Panc1 (cell line): ENCODE data around the gene ADAD1.

Experiments
- CTCF ChIP-seq: fragments of 450-650 bp; IDR thresholded peaks from 2 replicates; pipeline ENCODE4 v1.5.1; 2017; ENCODE audit warnings: mild to moderate bottlenecking
- POLR2AphosphoS5 ChIP-seq: IDR thresholded peaks from 2 replicates; pipeline ENCODE4 v1.6.1; 2012; ENCODE audit warnings: mild to moderate bottlenecking, low read depth, low read length, moderate library complexity
- REST ChIP-seq, 2 experiments: IDR thresholded peaks; 2 replicates each; pipeline ENCODE4 v1.6.1; 2011 to 2012; ENCODE audit warnings: low read depth in 2 of 2, control low read depth in 1 of 2, low read length in 1 of 2, mild to moderate bottlenecking in 1 of 2, moderate library complexity in 1 of 2; ENCODE audit not compliant: insufficient read depth in 1 of 2
- SIN3A ChIP-seq: IDR thresholded peaks from 2 replicates; pipeline ENCODE4 v1.6.1; 2012; ENCODE audit warnings: low read depth, mild to moderate bottlenecking, low read length, moderate library complexity, borderline replicate concordance; ENCODE audit not compliant: insufficient read depth
- TCF7L2 ChIP-seq: IDR thresholded peaks from 2 replicates; pipeline ENCODE4 v1.6.1; 2011; ENCODE audit warnings: mild to moderate bottlenecking, low read depth, low read length, inconsistent platforms

- TF ChIP-seq POLR2AphosphoS5 (no peak), CTCF (no peak), REST (IDR thresholded peaks at IDR 0.05; ENCODE audit: insufficient read depth in 1 of 2, low read depth in 2 of 2, low read length in 1 of 2) (no peak), SIN3A (no peak), TCF7L2 (no peak)
Observed at GRCh38 chr4:122469457-122469856, 90.6 kb downstream of the ADAD1 start.
